Transverse colon (tissue), 4 donors: Measurements from ENCODE around the gene ISX.

Experiments used
- POLR2A ChIP-seq: fragments of 450-650 bp; IDR thresholded peaks from one replicate; pipeline ENCODE4 v1.6.1; 2016; ENCODE audit warnings: antibody characterized with exemption, mild to moderate bottlenecking, moderate library complexity
- POLR2AphosphoS5 ChIP-seq, 3 donors: sonication (generic); formaldehyde crosslinking; IDR thresholded peaks; one replicate each; pipeline ENCODE4 v1.6.1; 2016; ENCODE audit warnings: antibody characterized with exemption in 3 of 3
- TF ChIP-seq, protein P1 (sequence below), 5 experiments: fragments of 200-600 bp in 3 of 5; fragments of 450-650 bp in 2 of 5; sonication (generic) in 3 of 5; IDR thresholded peaks; 1 replicate in 2 of 5; 2 replicates in 3 of 5; pipeline ENCODE4 v1.5.1; 2016 to 2017; ENCODE audit warnings: antibody characterized with exemption in 5 of 5, inconsistent platforms in 3 of 5, mild to moderate bottlenecking in 2 of 5, moderate library complexity in 1 of 5

DNA sequence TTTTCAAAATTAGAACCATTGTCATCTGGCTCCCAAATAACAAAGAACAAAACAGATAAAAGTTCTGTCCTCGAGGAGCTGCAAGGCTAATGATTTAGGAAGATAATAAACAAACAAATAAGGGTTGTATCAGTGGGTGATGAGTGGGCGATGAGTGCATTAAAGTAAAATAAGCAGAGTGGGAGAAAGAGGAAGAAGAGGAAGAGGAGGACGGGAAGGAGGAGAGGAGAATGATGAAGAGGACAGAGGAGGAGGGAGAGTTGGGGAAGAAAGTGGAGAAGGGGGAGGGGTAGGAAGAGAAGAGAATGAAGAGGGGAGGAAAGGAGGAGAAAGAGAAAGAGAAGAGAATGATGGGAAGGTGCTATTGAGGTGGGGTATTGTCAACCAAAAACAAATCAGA lies 33.4 kb upstream of the ISX start:
- TF ChIP-seq POLR2A, result no peak
- TF ChIP-seq, protein P1, sequence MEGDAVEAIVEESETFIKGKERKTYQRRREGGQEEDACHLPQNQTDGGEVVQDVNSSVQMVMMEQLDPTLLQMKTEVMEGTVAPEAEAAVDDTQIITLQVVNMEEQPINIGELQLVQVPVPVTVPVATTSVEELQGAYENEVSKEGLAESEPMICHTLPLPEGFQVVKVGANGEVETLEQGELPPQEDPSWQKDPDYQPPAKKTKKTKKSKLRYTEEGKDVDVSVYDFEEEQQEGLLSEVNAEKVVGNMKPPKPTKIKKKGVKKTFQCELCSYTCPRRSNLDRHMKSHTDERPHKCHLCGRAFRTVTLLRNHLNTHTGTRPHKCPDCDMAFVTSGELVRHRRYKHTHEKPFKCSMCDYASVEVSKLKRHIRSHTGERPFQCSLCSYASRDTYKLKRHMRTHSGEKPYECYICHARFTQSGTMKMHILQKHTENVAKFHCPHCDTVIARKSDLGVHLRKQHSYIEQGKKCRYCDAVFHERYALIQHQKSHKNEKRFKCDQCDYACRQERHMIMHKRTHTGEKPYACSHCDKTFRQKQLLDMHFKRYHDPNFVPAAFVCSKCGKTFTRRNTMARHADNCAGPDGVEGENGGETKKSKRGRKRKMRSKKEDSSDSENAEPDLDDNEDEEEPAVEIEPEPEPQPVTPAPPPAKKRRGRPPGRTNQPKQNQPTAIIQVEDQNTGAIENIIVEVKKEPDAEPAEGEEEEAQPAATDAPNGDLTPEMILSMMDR (IDR thresholded peaks at IDR 0.05), result no peak
- TF ChIP-seq POLR2AphosphoS5 (IDR thresholded peaks at IDR 0.05), result no peak
